Activated CD8-positive, alpha-beta memory T cell treated with anti-CD3 and anti-CD28 coated beads, Interleukin-2, amount 50 U/mL, for 48 hours (primary cell): ENCODE data around the gene KLF3.
A peak's percentile ranks its signal among the peaks of the same experiment; 100 is the strongest.

Experiments
- DNase-seq: peaks from one replicate; pipeline ENCODE4 v3.0.0-alpha.2; 2020

Gene KLF3

GRCh38 chr4:38656111-38656510 lies 7.9 kb upstream of the KLF3 start:
- no peak for DNase-seq

DNA sequence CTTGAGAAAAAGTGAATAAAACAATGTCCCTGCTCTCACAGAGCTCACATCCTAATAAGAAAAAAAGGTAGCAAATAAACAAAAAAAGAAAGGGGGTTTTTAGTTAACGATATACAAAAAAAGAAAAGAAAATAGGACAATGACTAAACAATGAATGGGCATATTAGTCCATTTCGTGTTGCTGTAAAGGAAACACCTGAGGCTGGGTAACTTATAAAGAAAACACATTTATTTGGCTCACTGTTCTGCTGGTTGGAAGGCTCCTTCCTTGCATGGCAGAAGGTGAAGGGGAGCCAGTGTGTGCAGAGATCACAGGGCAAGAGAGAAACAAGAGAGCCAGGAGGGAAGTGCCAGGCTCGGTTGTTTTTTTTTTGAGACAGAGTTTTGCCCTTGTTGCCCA lies 4.7 kb upstream of the KLF3 start:
- no peak for DNase-seq

DNA sequence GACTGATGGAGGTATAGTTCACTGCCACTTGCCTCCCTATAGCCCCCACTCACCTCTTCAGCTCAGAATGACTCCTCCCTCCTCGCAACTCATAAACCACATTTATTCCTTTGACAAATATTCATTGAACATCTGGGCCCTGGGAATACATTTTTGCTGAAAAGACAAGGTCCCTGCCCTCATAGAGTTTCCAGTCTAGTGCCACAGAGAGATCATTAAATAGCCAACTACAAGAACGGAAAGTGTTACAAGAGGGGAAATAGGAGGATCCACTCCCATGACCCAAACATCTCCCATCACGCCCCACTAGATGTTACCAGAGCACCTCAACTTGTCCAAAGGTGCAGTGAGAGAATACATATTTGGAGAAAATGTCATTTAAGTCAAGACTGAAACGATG lies 3.2 kb upstream of the KLF3 start:
- DNase-seq, result no peak

- no peak for DNase-seq
Measured at GRCh38 chr4:38661371-38661770, 2.6 kb upstream of the KLF3 start.

GRCh38 chr4:38662522-38663089 lies 1.4 kb upstream of the KLF3 start:
- no peak for DNase-seq

DNA sequence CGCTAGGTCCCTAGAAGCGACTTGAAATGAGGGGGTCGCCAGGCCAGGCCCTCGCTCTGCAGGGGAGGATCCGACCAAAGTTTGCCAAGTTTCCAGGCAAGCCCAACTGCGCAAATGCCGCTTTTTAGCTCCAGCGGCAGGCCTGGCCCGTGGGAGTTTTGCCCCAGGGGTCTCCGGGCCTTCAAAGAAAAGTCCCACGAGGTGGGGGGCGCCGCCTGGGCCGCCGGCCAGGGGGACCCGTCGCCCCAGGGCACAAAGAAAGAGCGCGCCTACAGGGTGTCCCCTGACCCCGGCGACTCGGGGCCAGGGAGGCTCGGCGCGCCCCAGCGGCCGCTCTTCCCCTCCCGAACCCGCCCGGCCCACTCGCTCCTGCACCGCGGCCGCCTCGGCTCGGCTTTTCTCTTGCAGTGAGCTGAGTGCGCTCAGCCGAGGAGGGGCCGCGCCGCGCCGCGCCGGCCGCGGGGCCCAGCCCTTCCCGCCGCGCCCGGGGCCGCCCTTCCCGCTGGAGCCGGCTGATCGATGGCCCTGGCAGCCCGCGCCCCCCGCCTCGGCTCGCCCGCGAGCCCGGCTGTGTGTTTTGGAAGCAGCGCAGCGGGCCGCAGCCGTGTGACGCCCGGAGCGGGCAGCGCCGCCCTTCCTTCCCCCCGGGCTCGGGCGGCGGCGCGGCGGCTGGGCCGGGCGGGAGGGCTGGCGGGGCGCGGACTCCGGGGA lies 754 bp upstream of the KLF3 start:
- peak; percentile 79 for DNase-seq

DNA sequence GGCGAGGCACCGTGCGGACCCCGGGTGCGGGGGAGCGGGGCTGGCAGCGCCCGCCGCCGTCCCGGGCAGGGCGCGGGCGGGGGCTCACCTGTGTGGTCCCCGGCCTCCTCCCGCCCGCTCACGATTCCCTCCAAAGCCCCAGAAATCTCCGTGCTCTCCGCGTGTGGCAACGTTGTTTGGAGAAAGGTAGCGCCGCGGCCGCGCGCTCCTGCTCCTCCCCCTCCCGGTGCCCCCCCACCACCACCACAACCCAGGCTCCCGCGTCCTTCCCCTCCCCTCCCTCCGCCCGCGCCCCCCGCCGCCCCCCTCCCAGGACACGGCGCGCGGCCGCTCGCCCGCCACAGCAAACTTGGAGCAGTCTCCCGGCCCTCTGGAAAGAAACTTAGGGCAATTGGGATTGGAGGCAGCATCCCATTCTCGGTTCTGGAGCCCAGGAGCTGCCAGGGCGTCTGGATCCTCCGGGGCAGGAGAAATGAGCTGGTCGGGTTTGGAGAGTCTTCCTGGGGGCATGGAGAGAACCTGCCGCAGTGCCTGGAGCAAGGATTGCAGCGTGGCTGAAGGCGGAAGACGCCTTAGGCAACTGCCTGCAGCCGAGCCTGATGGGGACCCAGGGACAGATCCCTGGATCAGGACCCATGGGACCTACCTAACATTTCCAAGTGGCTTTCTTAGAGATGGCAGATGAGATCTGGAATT lies 855 bp downstream of the KLF3 start:
- DNase-seq, result no peak

GRCh38 chr4:38665551-38666411 lies 1.8 kb downstream of the KLF3 start:
- DNase-seq, result no peak

- no peak for DNase-seq
Measured at GRCh38 chr4:38666766-38667084, 2.7 kb downstream of the KLF3 start.

DNA sequence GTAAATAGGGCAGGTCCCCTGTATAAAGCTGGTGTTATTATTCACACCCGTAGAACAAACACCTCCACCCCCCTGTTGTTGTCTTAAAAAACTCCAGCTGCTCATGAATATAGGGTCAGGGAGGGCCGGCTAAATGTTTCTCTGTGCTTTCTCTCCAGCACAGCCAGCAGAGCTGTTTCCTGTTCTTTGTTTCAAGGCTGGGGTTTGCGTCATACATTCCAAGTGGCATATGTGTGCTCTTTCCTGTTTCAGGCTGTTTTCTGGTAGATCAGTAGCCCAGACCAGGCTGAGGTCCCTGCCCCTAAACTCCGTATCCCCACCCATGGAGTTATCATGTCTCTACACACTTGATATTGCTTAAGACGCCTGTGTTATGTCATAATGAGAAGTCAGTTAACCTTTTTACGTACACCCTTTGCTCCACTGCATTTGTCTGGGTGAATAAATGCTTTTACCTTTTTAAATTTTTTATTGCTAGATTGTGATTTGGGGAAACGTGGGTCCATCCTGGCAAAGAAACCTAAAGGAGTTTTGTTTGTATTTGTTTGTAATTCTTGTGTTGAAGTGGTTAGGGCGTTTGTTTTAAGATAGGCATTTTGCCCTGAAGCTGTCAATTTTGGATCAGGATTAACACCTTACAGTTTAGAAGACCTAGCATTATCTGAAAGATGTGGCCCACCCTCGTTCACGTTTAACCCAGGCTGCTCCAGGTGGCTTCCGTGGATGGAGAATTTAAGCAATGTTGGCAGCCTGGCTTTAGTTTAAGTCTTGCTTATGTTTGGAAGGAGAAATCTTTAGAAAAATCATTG lies 3.3 kb downstream of the KLF3 start:
- no peak for DNase-seq

GRCh38 chr4:38668203-38668971 lies 4.4 kb downstream of the KLF3 start:
- DNase-seq, result no peak

DNA sequence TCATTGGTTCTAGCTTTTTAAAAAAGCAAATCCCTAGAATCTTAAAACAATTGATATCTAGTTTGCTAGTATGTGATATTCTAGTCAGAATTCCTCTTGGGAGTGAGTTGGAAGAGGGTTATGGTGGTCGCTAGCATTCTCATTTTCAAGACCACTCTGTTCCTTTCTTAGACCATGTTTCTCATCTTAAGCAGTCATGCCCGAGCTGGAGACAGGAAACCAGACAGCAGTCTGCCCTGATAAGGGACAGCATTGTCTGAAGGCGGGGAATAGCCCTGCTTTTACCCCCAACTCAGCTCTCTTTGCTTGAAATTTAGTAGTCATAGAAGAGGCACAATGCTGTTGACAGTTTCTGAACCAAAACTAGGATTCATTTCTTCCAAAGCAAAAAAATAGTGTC lies 5.2 kb downstream of the KLF3 start:
- DNase-seq, result no peak

- no peak for DNase-seq
Measured at GRCh38 chr4:38670109-38670901, 6.3 kb downstream of the KLF3 start.

GRCh38 chr4:38670939-38671591 lies 7.1 kb downstream of the KLF3 start:
- DNase-seq, result no peak

DNA sequence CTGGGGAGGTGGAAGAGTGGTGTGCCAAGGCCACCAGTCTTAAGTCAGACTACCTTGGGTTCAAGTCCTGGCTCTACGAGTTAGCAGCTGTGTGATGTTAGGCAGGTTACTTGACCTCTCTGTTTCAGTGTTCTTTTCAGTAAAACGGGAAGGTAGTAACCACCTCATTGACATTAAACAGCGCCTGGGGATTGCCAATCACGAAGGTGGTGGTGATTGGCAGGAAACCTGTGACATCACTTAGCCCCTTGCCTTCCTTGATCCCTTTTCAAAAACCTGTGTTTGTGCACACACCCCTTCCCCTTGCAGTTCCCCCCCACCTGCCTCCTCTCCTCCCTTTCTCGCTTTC lies 7.6 kb downstream of the KLF3 start:
- DNase-seq, result no peak

DNA sequence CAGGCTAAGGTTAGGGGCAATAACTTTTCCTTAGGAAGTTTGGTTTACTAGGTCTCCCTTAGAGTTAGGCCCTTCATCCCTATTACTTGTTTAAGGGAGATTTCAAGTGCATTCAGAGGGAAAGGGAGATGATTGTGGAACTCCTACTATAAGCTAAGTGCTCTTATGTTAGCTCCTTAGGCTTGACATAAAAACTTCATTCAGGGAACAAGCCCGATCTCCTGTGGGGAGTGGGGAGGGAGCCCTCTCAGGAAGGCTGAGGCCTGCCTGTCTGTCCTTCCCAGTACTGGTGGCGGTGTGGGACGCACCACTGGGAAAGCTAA lies 8.0 kb downstream of the KLF3 start:
- no peak for DNase-seq

DNA sequence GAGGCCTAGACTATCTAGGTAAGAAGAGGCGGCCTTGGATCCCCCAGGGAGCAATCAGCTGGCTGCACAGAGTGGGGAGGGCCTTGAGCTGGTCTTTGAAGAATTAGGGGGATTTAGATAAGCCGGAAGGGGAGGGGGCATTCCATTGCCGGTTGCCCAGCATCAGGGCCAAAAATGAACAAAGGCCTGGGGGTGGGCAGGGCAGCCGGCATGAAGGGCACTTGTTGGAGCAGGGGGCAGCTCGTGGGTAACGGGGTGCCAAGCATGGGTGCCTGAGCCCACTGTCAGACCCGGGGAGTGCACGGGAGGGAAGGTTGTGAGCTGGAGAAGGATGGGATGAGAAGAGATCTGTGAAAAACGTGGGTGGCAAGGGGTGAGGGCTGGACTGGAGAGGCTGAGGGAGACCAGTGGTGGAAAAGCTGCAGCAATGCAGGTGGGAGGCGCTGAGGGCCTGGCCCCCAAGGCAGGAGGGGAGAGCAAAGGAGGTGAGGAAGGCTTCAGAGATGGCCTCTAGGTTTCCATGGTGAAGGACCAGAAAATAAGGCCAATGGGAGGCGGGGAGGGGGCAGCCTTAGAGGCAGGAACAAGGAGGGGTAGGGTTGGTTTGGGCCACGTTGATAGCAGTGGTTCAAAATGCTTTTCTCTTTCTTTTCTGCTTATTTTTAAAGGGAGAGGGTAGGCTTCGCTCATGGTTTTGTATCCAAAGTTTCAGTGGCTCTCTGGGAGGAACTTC lies 8.6 kb downstream of the KLF3 start:
- no peak for DNase-seq

GRCh38 chr4:38673130-38673978 lies 9.4 kb downstream of the KLF3 start:
- DNase-seq, result no peak
